ENCODE data around the gene CEP104. TPM values are rescaled to one million over a fixed set of nuclear protein-coding genes. Genes with fewer than 3 reads are reported as not detected.

The CEP104 gene
- polyA plus RNA-seq, 3 donors from 2014 or later, result 2.5 to 32.7 (median 18.2) TPM

DNA sequence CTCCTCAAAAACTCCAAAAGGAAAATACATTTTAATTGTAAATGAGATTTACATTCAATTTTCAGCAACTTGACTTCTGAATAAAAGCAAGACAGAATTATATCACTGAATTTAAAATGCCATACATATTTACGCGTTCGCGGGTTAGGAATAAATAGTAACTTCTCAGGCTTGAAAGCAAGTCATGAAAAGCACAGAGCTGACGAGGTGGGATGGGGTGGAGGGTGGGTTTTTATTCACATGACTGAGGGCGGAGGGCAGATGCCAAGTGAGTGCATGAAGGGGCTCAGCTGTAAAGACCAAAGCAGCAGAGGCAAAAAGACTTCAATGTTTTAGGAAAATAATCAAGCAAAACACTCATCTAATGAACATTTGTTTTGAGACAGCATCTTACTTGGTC, 5.7 kb downstream of the CEP104 start:
- Mint-ChIP-seq H3K27ac (no peak overlapping the region), H3K4me1 (peaks cover 11 to 26% of the 10 kb centered on the region in 2 donors), H3K36me3 (peaks cover 12 to 26% (median 13%) of the 10 kb centered on the region in 3 donors), H3K9me3 (no peaks in the 10 kb centered on the region), H3K4me3 (no peak overlapping the region), H3K27me3 (ENCODE audit: low read depth in 3 of 3) (peaks cover 0 to 3% (median 0%) of the 10 kb centered on the region in 3 donors)
- DNase-seq, result no peak

DNA sequence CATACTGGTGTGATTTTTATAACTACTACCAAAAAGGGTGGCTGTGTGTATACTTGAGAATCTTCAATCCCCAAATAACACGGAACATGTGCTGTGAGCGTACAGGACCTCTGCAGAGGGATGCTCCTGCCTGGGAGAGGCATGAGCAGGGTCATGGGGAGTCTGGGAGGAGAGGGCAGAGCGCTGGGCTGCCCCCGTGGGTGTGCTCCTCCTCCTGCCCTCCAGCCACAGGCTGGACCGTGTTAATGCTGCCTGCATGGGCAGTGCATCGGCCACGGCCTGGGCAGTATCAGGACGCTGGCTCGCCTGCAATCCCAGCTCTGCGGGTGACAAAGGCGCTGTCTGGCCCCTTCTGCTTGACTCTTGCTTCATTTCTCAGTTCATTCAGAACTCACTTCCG, 6.2 kb downstream of the CEP104 start:
- Mint-ChIP-seq H3K4me1 (peaks cover 7 to 21% of the 10 kb centered on the region in 2 donors), H3K36me3 (peaks cover 12 to 26% (median 13%) of the 10 kb centered on the region in 3 donors), H3K4me3 (no peak overlapping the region), H3K27me3 (ENCODE audit: low read depth in 3 of 3) (peaks cover 0 to 2% (median 0%) of the 10 kb centered on the region in 3 donors), H3K27ac (no peak overlapping the region), H3K9me3 (no peaks in the 10 kb centered on the region)
- DNase-seq, result no peak

- no peak overlapping the region for H3K27ac Mint-ChIP-seq
Measured at GRCh38 chr1:3847081-3847480, 9.9 kb downstream of the CEP104 start.

GRCh38 chr1:3846541-3846940, 10.5 kb downstream of the CEP104 start:
- H3K27ac Mint-ChIP-seq, result no peak overlapping the region
- no peak overlapping the region for H3K4me3 Mint-ChIP-seq
- no peak for DNase-seq
- H3K27me3 Mint-ChIP-seq (ENCODE audit: low read depth in 3 of 3), result no peaks in the 10 kb centered on the region
- no peaks in the 10 kb centered on the region for H3K9me3 Mint-ChIP-seq
- peaks cover 13 to 32% (median 20%) of the 10 kb centered on the region in 3 donors for H3K36me3 Mint-ChIP-seq
- H3K4me1 Mint-ChIP-seq, result no peaks in the 10 kb centered on the region

More at GRCh38 chr1:3847081-3847480, 9.9 kb downstream of the CEP104 start:
- DNase-seq, result no peak
- Mint-ChIP-seq H3K9me3 (no peaks in the 10 kb centered on the region), H3K4me1 (no peaks in the 10 kb centered on the region), H3K27me3 (ENCODE audit: low read depth in 3 of 3) (no peaks in the 10 kb centered on the region), H3K4me3 (no peak overlapping the region), H3K36me3 (peaks cover 13 to 31% (median 20%) of the 10 kb centered on the region in 3 donors)

DNA sequence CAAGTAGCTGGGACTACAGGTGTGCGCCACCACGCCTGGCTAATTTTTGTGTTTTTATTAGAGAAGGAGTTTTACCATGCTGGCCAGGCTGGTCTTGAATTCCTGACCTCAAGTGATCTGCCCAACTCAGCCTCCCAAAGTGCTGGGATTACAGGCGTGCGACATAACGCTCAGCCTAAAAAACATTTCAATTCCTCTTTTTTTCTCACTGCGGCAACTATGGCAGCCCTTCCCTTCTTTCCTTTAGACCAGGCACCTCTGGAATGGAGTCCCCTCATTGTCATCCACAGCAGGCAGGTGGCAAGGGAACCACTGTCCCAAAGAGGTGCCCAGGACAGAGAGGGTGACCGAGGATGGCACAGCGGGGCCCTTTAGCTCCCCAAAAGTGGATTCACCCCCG, 14.1 kb downstream of the CEP104 start:
- no peaks in the 10 kb centered on the region for H3K27me3 Mint-ChIP-seq (ENCODE audit: low read depth in 3 of 3)
- no peak overlapping the region for H3K4me3 Mint-ChIP-seq
- no peak overlapping the region for H3K27ac Mint-ChIP-seq
- no peaks in the 10 kb centered on the region for H3K4me1 Mint-ChIP-seq
- no peaks in the 10 kb centered on the region for H3K9me3 Mint-ChIP-seq
- DNase-seq, result no peak
- H3K36me3 Mint-ChIP-seq, result peaks cover 27 to 46% (median 28%) of the 10 kb centered on the region in 3 donors

GRCh38 chr1:3841491-3841890, 15.5 kb downstream of the CEP104 start:
- H3K27me3 Mint-ChIP-seq (ENCODE audit: low read depth in 3 of 3), result no peaks in the 10 kb centered on the region
- DNase-seq, result no peak
- no peak overlapping the region for H3K27ac Mint-ChIP-seq
- H3K9me3 Mint-ChIP-seq, result no peaks in the 10 kb centered on the region
- no peaks in the 10 kb centered on the region for H3K4me1 Mint-ChIP-seq
- no peak overlapping the region for H3K4me3 Mint-ChIP-seq
- peaks cover 29 to 51% (median 34%) of the 10 kb centered on the region in 3 donors for H3K36me3 Mint-ChIP-seq

DNA sequence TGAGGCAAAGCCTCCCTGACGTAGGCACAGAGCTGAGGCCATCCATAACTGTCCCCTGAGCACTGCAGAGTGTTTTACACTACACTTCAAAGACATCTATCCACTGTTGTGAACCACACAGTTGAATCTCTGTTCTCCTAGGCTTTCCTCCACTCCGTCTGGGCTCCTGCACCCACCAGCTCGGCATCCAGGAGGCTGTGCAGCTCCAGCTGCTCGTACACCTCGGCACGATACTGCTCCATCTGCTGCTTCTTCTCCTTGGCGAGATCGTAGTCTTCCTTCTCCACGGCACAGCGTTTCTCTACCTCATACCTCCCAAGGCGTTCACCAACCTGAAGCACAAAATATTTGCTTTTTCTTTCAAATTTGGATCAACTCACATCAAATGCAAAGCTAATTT, 18.2 kb downstream of the CEP104 start:
- Mint-ChIP-seq H3K27ac (no peak overlapping the region), H3K27me3 (ENCODE audit: low read depth in 3 of 3) (no peaks in the 10 kb centered on the region), H3K4me3 (no peak overlapping the region), H3K36me3 (peaks cover 36 to 59% (median 38%) of the 10 kb centered on the region in 3 donors), H3K4me1 (no peaks in the 10 kb centered on the region), H3K9me3 (no peaks in the 10 kb centered on the region)
- no peak for DNase-seq

DNA sequence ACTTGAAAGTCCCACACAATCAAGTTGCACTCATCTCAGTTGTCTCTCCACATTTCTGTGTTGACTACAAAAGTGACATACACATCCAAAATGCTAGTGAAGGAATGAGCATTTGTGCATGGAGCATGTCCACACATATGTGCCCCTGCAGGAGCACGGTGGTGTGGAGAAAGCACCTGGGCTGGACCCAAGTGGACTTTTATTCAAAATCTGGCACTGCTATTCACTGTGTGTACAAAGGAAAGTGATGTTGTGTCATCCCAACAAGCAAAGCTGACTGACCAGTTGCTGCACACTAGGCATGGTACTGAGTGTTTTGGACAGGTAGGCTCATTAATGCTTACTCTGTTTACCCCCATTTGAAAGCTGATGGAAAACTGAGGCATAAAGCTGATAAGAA, 19.3 kb downstream of the CEP104 start:
- Mint-ChIP-seq H3K4me1 (no peaks in the 10 kb centered on the region), H3K36me3 (peaks cover 33 to 59% (median 45%) of the 10 kb centered on the region in 3 donors), H3K27ac (no peak overlapping the region), H3K9me3 (no peaks in the 10 kb centered on the region), H3K4me3 (no peak overlapping the region), H3K27me3 (ENCODE audit: low read depth in 3 of 3) (no peaks in the 10 kb centered on the region)
- no peak for DNase-seq

- H3K9me3 Mint-ChIP-seq, result no peaks in the 10 kb centered on the region
- H3K4me3 Mint-ChIP-seq, result no peak overlapping the region
- no peaks in the 10 kb centered on the region for H3K4me1 Mint-ChIP-seq
- peaks cover 34 to 62% (median 46%) of the 10 kb centered on the region in 3 donors for H3K36me3 Mint-ChIP-seq
- H3K27ac Mint-ChIP-seq, result no peak overlapping the region
- no peak for DNase-seq
- no peaks in the 10 kb centered on the region for H3K27me3 Mint-ChIP-seq (ENCODE audit: low read depth in 3 of 3)
Measured at GRCh38 chr1:3837200-3837599, 19.8 kb downstream of the CEP104 start.

GRCh38 chr1:3836421-3836820, 20.6 kb downstream of the CEP104 start:
- Mint-ChIP-seq H3K4me3 (no peak overlapping the region), H3K4me1 (no peaks in the 10 kb centered on the region), H3K27ac (no peak overlapping the region), H3K9me3 (no peaks in the 10 kb centered on the region), H3K27me3 (ENCODE audit: low read depth in 3 of 3) (no peaks in the 10 kb centered on the region), H3K36me3 (peaks cover 42 to 66% (median 49%) of the 10 kb centered on the region in 3 donors)
- no peak for DNase-seq

DNA sequence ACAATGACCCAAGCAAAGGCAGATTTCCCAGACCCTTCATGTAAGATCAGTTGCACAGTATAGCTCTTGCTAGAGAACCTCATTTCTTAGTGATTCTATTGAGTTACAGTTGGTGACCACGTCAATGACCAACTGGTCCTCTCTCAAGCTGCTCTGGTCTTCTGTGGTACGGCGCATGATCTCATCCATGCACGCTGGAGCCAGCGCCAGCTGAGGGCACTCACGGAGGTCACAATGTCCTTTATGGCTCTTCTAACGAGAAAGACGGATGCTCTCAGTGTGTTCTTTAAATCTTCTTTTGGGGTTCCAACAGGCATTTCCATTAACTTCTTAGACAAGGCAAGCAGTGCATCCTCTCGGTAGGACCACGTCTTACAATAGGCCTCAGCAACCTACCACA, 22.3 kb downstream of the CEP104 start:
- DNase-seq, result no peak
- no peaks in the 10 kb centered on the region for H3K27me3 Mint-ChIP-seq (ENCODE audit: low read depth in 3 of 3)
- no peaks in the 10 kb centered on the region for H3K4me1 Mint-ChIP-seq
- H3K36me3 Mint-ChIP-seq, result peaks cover 46 to 68% (median 50%) of the 10 kb centered on the region in 3 donors
- H3K4me3 Mint-ChIP-seq, result no peak overlapping the region
- H3K27ac Mint-ChIP-seq, result no peak overlapping the region
- no peaks in the 10 kb centered on the region for H3K9me3 Mint-ChIP-seq

DNA sequence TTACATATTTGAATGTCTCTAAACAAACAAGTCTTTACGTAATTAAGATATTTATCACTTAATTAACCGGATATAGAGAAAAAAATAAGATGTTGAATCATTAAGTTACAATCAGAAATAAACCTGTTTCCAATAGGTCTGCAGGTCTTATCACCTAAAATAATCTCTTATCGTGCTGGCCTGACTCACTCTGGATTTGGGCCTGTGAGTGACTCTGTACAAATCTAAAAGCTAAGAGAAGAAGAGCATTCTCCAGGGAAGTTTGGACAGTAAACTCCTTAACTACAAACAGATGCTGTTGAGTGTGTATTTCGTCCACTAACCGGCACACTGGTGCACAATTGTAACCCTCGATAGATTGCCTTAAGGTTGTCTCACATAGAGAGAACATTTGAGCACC, 25.3 kb downstream of the CEP104 start:
- Mint-ChIP-seq H3K9me3 (no peaks in the 10 kb centered on the region), H3K27me3 (ENCODE audit: low read depth in 3 of 3) (no peaks in the 10 kb centered on the region), H3K4me3 (no peak overlapping the region), H3K27ac (no peak overlapping the region), H3K36me3 (peaks cover 30 to 52% (median 38%) of the 10 kb centered on the region in 3 donors), H3K4me1 (no peaks in the 10 kb centered on the region)
- DNase-seq, result no peak

DNA sequence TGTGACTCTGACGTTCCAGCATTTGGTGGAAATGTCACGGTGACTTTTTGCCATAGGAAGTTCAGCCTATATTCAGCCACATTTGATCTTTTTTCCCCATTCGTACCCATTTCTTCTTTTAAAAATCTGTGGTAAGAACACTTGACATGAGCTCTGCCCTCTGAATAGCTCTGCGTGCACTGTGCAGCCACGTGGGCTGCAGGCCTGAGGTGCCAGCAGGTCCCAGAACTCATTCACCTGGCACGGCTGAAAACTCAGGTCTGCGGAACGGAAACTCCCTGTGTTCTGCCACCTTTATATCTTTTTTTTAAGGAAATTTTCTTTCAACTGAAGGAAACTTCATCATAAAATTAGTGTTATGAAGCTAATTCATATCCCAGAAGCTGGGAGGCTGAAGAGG, 28.6 kb downstream of the CEP104 start:
- no peaks in the 10 kb centered on the region for H3K9me3 Mint-ChIP-seq
- no peak for DNase-seq
- no peak overlapping the region for H3K27ac Mint-ChIP-seq

GRCh38 chr1:3827813-3828307, 29.2 kb downstream of the CEP104 start:
- Mint-ChIP-seq H3K27me3 (ENCODE audit: low read depth in 3 of 3) (peaks cover 0 to 2% (median 0%) of the 10 kb centered on the region in 3 donors), H3K36me3 (peaks cover 22 to 56% (median 25%) of the 10 kb centered on the region in 3 donors), H3K4me1 (no peaks in the 10 kb centered on the region), H3K9me3 (no peaks in the 10 kb centered on the region), H3K27ac (no peak overlapping the region), H3K4me3 (no peak overlapping the region)
- DNase-seq, result no peak

More for the DNA sequence above, 28.6 kb downstream of the CEP104 start:
- H3K4me3 Mint-ChIP-seq, result no peak overlapping the region
- peaks cover 0 to 2% (median 0%) of the 10 kb centered on the region in 3 donors for H3K27me3 Mint-ChIP-seq (ENCODE audit: low read depth in 3 of 3)
- H3K4me1 Mint-ChIP-seq, result no peaks in the 10 kb centered on the region
- H3K36me3 Mint-ChIP-seq, result peaks cover 22 to 58% (median 29%) of the 10 kb centered on the region in 3 donors

- peaks cover 0 to 2% (median 0%) of the 10 kb centered on the region in 3 donors for H3K27me3 Mint-ChIP-seq (ENCODE audit: low read depth in 3 of 3)
- no peaks in the 10 kb centered on the region for H3K4me1 Mint-ChIP-seq
- no peaks in the 10 kb centered on the region for H3K9me3 Mint-ChIP-seq
- no peak overlapping the region for H3K4me3 Mint-ChIP-seq
- no peak overlapping the region for H3K27ac Mint-ChIP-seq
- no peak for DNase-seq
- peaks cover 18 to 55% (median 25%) of the 10 kb centered on the region in 3 donors for H3K36me3 Mint-ChIP-seq
Measured at GRCh38 chr1:3825356-3825755, 31.7 kb downstream of the CEP104 start.

Measured in immature natural killer cell (primary cell).